Peyer's patch (tissue), 4 donors: ENCODE results near the gene VAV2. TPM values are rescaled to one million over a fixed set of nuclear protein-coding genes. Genes with fewer than 3 reads are reported as not detected.

Experiments
- DNase-seq, 3 donors: peaks; one replicate each; pipeline ENCODE4 v3.0.0-alpha.2; 2017 to 2019
- H3K27ac ChIP-seq, 4 donors: fragments of 200-600 bp; sonication (generic); one replicate each; pipeline ENCODE4 v1.5.1; 2016 to 2019
- H3K27me3 ChIP-seq, 2 donors: fragments of 200-600 bp; sonication (generic); one replicate each; pipeline ENCODE4 v1.5.1; 2019
- H3K36me3 ChIP-seq, 3 donors: fragments of 200-600 bp; sonication (generic); one replicate each; pipeline ENCODE4 v1.5.1; 2016 to 2019
- H3K4me1 ChIP-seq, 4 donors: fragments of 200-600 bp; sonication (generic); one replicate each; pipeline ENCODE4 v1.5.1; 2016 to 2019
- H3K4me3 ChIP-seq, 4 donors: fragments of 200-600 bp; sonication (generic); 1 replicate in 3 of 4; 2 replicates in 1 of 4; pipeline ENCODE4 v1.5.1; 2016 to 2019; ENCODE audit warnings: mild to moderate bottlenecking in 1 of 4
- H3K9me3 ChIP-seq, 4 donors: fragments of 200-600 bp; sonication (generic); one replicate each; pipeline ENCODE4 v1.5.1; 2016 to 2019; ENCODE audit warnings: mild to moderate bottlenecking in 1 of 4
- POLR2A ChIP-seq, 2 donors: fragments of 450-650 bp; IDR thresholded peaks; one replicate each; pipeline ENCODE4 v1.5.1; 2017; ENCODE audit warnings: antibody characterized with exemption in 2 of 2, mild to moderate bottlenecking in 2 of 2, moderate library complexity in 2 of 2
- total RNA-seq, 4 donors: library from RNA; depleted of rRNA; stranded (reverse); fragments of >200 nt; gene quantifications; one replicate each; pipeline ENCODE4 v1.1.0, GENCODE V29; 2016
- TF ChIP-seq, protein P1 (sequence below), 6 experiments: fragments of 450-650 bp in 4 of 6; fragments of 200-600 bp in 2 of 6; sonication (generic) in 1 of 6; IDR thresholded peaks; one replicate each; pipeline ENCODE4 v1.5.1; 2017 to 2019; ENCODE audit warnings: antibody characterized with exemption in 6 of 6, mild to moderate bottlenecking in 3 of 6, moderate library complexity in 1 of 6

Gene VAV2
- total RNA-seq, 4 donors from 2014 or later, result 47.9 to 61.8 (median 58.9) TPM

DNA sequence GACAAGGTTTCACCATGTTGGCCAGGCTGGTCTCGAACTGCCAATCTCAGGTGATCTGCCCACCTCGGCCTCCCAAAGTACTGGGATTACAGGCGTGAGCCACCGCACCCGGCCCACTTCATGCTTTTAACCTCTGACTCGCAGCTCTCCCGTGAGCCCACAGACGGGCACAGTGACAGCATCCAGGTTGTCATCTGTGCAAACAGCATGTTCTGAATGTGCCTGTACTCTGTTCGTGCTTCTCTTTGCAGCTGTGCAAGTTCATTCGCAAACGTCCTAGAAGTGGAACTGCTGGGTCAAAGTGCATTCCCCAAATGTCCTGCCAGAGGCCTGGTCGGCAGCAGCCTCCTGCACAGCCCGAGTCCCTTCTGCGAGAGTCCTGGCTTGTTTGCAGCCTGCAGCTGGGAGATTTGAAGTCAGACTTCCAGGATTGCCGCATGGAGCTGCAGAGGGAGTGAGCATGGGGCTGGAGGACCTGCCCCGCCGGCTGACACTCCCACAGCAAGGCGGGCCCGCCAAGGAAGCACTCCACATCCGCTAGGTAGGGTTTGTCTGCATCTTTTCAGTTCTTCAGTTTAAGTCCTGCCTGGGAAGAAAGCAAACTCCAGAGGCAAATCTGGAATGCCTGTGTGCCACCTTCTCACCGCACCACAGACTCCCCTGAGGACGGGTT, 36.6 kb upstream of the VAV2 start:
- DNase-seq, result no peak
- H3K27me3 ChIP-seq, result no peaks in the 10 kb centered on the region
- TF ChIP-seq POLR2A (IDR thresholded peaks at IDR 0.05), result no peak
- TF ChIP-seq, protein P1, sequence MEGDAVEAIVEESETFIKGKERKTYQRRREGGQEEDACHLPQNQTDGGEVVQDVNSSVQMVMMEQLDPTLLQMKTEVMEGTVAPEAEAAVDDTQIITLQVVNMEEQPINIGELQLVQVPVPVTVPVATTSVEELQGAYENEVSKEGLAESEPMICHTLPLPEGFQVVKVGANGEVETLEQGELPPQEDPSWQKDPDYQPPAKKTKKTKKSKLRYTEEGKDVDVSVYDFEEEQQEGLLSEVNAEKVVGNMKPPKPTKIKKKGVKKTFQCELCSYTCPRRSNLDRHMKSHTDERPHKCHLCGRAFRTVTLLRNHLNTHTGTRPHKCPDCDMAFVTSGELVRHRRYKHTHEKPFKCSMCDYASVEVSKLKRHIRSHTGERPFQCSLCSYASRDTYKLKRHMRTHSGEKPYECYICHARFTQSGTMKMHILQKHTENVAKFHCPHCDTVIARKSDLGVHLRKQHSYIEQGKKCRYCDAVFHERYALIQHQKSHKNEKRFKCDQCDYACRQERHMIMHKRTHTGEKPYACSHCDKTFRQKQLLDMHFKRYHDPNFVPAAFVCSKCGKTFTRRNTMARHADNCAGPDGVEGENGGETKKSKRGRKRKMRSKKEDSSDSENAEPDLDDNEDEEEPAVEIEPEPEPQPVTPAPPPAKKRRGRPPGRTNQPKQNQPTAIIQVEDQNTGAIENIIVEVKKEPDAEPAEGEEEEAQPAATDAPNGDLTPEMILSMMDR (IDR thresholded peaks at IDR 0.05), result no peak

DNA sequence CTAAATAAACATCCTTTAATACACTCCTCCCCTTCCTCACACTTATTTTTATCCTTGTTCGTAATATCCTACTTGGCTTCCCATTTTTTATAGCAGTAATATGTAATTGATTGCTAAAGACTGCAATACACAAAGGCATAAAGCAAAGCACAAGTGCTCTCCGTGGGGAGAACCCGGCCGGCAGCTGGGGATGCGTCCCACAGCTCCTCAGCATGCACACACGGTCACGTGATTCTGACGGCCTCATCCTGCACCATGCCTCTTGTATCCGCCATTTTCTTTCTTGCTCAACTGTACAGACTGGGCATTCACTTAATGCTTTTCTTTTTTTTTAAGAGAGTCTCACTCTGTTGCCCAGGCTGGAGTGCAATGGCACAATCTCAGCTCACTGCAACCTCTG, 36.0 kb upstream of the VAV2 start:
- Histone ChIP-seq H3K36me3 (peaks cover 0 to 31% (median 0%) of the 10 kb centered on the region in 3 donors), H3K27me3 (no peaks in the 10 kb centered on the region), H3K27ac (no peak overlapping the region), H3K4me1 (peaks cover 0 to 11% (median 8%) of the 10 kb centered on the region in 4 donors), H3K4me3 (no peak overlapping the region), H3K9me3 (no peaks in the 10 kb centered on the region)
- DNase-seq, result no peak
- no peak for TF ChIP-seq POLR2A (IDR thresholded peaks at IDR 0.05)
- TF ChIP-seq, protein P1 (IDR thresholded peaks at IDR 0.05), result no peak

More for the DNA sequence above, 36.6 kb upstream of the VAV2 start:
- peaks cover 0 to 11% (median 8%) of the 10 kb centered on the region in 4 donors for H3K4me1 ChIP-seq
- H3K4me3 ChIP-seq, result no peak overlapping the region
- no peak overlapping the region for H3K27ac ChIP-seq
- H3K36me3 ChIP-seq, result peaks cover 0 to 38% (median 0%) of the 10 kb centered on the region in 3 donors
- no peaks in the 10 kb centered on the region for H3K9me3 ChIP-seq

DNA sequence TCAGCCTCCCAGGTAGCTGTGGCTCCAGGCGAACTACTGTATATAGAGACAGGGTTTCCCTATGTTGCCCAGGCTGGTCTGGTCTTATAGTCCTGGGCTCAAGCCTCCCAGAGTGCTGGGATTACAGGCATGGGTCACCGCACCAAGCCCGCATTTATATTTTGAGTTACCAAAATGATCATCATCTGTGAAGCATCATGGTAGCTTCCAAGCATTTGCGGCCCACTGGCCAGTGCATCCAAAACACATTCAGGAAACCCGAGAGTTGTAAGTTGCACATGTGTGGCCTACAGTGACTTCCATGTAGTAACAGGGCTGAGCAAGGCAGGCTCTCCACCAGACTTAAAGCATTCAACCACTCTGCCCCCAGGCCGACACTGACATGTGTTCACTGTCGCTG, 35.4 kb upstream of the VAV2 start:
- H3K36me3 ChIP-seq, result peaks cover 0 to 26% (median 0%) of the 10 kb centered on the region in 3 donors
- TF ChIP-seq, protein P1 (IDR thresholded peaks at IDR 0.05), result no peak
- no peak for TF ChIP-seq POLR2A (IDR thresholded peaks at IDR 0.05)

DNA sequence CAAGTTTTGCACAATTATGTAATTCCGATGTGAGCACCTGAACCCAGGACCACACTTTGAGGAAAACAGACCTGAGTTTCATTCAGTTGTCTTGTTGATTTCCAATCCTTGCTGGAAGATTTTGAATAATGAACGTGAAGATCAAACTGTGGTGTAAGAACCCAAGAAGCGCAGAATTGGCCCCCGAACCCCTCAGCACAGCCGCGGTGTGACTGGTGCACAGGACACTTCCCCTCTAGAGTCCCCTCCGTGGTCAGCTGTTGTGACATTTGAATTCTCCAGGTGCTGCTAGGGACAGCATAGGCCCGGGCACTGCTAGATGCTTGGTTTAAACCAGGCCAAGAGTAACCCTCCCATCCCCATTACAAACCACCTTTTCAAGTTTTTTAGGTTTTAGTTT, 34.9 kb upstream of the VAV2 start:
- no peak overlapping the region for H3K4me3 ChIP-seq
- H3K27me3 ChIP-seq, result no peaks in the 10 kb centered on the region
- H3K27ac ChIP-seq, result no peak overlapping the region
- TF ChIP-seq, protein P1 (IDR thresholded peaks at IDR 0.05), result no peak
- no peak for TF ChIP-seq POLR2A (IDR thresholded peaks at IDR 0.05)
- no peaks in the 10 kb centered on the region for H3K9me3 ChIP-seq
- DNase-seq, result no peak
- H3K4me1 ChIP-seq, result peaks cover 0 to 11% (median 8%) of the 10 kb centered on the region in 4 donors
- H3K36me3 ChIP-seq, result peaks cover 0 to 20% (median 0%) of the 10 kb centered on the region in 3 donors

More for the DNA sequence above, 35.4 kb upstream of the VAV2 start:
- Histone ChIP-seq H3K27ac (no peak overlapping the region), H3K4me1 (peaks cover 0 to 11% (median 8%) of the 10 kb centered on the region in 4 donors), H3K4me3 (no peak overlapping the region), H3K9me3 (no peaks in the 10 kb centered on the region), H3K27me3 (no peaks in the 10 kb centered on the region)
- no peak for DNase-seq

DNA sequence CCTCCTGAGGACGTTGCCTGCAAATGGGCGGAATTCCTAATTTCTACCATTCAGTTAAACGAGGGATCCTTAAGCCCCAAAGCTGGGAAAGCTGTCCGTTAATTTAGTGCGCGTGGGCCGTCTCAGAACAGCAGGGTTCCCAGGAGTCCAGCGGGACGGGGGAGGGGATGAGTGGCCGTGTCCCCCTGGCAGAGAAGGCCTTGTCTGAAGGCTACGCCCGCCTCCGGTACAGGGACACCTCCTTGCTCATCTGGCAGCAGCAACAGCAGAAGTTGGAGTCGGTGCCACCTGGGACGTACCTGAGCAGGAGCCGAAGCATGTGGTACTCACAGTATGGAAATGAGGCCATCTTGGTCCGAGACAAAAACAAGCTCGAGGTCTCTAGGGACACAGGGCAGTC, 34.5 kb upstream of the VAV2 start:
- no peak for DNase-seq
- peak overlapping the region in 1 of 4 donors; percentile 97 for H3K4me3 ChIP-seq
- H3K27me3 ChIP-seq, result no peaks in the 10 kb centered on the region
- H3K4me1 ChIP-seq, result peaks cover 0 to 11% (median 8%) of the 10 kb centered on the region in 4 donors
- peaks cover 0 to 16% (median 0%) of the 10 kb centered on the region in 3 donors for H3K36me3 ChIP-seq
- H3K27ac ChIP-seq, result no peak overlapping the region
- H3K9me3 ChIP-seq, result no peaks in the 10 kb centered on the region
- no peak for TF ChIP-seq POLR2A (IDR thresholded peaks at IDR 0.05)
- TF ChIP-seq, protein P1 (IDR thresholded peaks at IDR 0.05), result no peak
